SH-SY5Y (cell line): ENCODE results near the gene PSMA7.

Experiments
- GATA2 ChIP-seq: IDR thresholded peaks from 2 replicates; pipeline ENCODE4 v1.6.1; 2011; ENCODE audit warnings: mild to moderate bottlenecking, low read depth, low read length
- GATA3 ChIP-seq: IDR thresholded peaks from 2 replicates; pipeline ENCODE4 v1.6.1; 2011; ENCODE audit warnings: low read depth, mild to moderate bottlenecking, low read length, moderate library complexity

- no peak for TF ChIP-seq GATA2
- no peak for TF ChIP-seq GATA3
These were observed 53.8 kb downstream of the PSMA7 start for GRCh38 chr20:62089393-62089792.
